Esophagus squamous epithelium (tissue), 4 donors: ENCODE results near the gene RAB14.

Source experiments
- POLR2A ChIP-seq, 4 donors: fragments of 450-650 bp; IDR thresholded peaks; one replicate each; pipeline ENCODE4 v1.6.1; 2017; ENCODE audit warnings: antibody characterized with exemption in 4 of 4, mild to moderate bottlenecking in 4 of 4, moderate library complexity in 3 of 4
- TF ChIP-seq, protein P1 (sequence below), 6 experiments: fragments of 450-650 bp in 4 of 6; fragments of 200-600 bp in 2 of 6; sonication (generic) in 2 of 6; IDR thresholded peaks; one replicate each; pipeline ENCODE4 v1.5.1; 2016 to 2019; ENCODE audit warnings: antibody characterized with exemption in 6 of 6, mild to moderate bottlenecking in 4 of 6, moderate library complexity in 4 of 6

GRCh38 chr9:121210536-121210935 is 8.9 kb upstream of the RAB14 start:
- TF ChIP-seq, protein P1, sequence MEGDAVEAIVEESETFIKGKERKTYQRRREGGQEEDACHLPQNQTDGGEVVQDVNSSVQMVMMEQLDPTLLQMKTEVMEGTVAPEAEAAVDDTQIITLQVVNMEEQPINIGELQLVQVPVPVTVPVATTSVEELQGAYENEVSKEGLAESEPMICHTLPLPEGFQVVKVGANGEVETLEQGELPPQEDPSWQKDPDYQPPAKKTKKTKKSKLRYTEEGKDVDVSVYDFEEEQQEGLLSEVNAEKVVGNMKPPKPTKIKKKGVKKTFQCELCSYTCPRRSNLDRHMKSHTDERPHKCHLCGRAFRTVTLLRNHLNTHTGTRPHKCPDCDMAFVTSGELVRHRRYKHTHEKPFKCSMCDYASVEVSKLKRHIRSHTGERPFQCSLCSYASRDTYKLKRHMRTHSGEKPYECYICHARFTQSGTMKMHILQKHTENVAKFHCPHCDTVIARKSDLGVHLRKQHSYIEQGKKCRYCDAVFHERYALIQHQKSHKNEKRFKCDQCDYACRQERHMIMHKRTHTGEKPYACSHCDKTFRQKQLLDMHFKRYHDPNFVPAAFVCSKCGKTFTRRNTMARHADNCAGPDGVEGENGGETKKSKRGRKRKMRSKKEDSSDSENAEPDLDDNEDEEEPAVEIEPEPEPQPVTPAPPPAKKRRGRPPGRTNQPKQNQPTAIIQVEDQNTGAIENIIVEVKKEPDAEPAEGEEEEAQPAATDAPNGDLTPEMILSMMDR (IDR thresholded peaks at IDR 0.05), result no peak
- TF ChIP-seq POLR2A (IDR thresholded peaks at IDR 0.05), result no peak
